Muscle layer of duodenum (tissue), 2 donors: Measurements from ENCODE around the gene APAF1.

Source experiments
- H3K27ac ChIP-seq: one replicate; pipeline ENCODE4 v1.7.0; 2013; ENCODE audit warnings: mild to moderate bottlenecking, low read length
- H3K27me3 ChIP-seq: one replicate; pipeline ENCODE4 v1.7.0; 2013; ENCODE audit warnings: low read depth, mild to moderate bottlenecking, control low read depth, low read length
- H3K36me3 ChIP-seq, 2 donors: one replicate each; pipeline ENCODE4 v1.7.0; 2013; ENCODE audit warnings: low read length in 2 of 2, control low read depth in 1 of 2, mild to moderate bottlenecking in 1 of 2; ENCODE audit not compliant: insufficient read depth in 2 of 2, control insufficient read depth in 1 of 2
- H3K4me1 ChIP-seq, 2 donors: one replicate each; pipeline ENCODE4 v1.7.0; 2013; ENCODE audit warnings: low read length in 2 of 2, mild to moderate bottlenecking in 2 of 2, control low read depth in 1 of 2, moderate library complexity in 1 of 2; ENCODE audit not compliant: insufficient read depth in 2 of 2, control insufficient read depth in 1 of 2
- H3K4me3 ChIP-seq, 2 donors: one replicate each; pipeline ENCODE4 v1.7.0; 2013; ENCODE audit warnings: low read length in 2 of 2, low read depth in 1 of 2, mild to moderate bottlenecking in 1 of 2
- H3K9me3 ChIP-seq, 2 donors: one replicate each; pipeline ENCODE4 v1.7.0; 2013; ENCODE audit warnings: low read length in 2 of 2, control low read depth in 1 of 2, mild to moderate bottlenecking in 1 of 2; ENCODE audit not compliant: control insufficient read depth in 1 of 2
- donor health status: healthy.

Gene APAF1

DNA sequence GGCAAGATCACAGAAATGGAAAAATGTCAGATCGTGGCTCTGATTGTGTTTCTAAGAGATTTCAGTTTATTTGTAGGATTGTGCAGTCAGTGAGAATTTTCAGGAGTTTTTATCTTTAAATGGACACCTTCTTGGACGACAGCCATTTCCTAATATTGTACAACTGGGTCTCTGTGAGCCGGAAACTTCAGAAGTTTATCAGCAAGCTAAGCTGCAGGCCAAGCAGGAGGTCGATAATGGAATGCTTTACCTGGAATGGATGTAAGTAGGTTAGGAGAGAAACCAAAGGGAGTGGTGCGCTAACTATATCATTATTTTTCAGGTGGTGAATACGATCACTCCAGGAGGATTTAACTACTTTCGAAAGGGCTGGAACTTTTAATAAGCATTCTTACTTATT is 26.4 kb downstream of the APAF1 start:
- Histone ChIP-seq H3K4me3 (no peak overlapping the region), H3K4me1 (no peaks in the 10 kb centered on the region), H3K27ac (no peak overlapping the region), H3K9me3 (no peaks in the 10 kb centered on the region), H3K36me3 (peaks cover 19 to 21% of the 10 kb centered on the region in 2 donors), H3K27me3 (no peaks in the 10 kb centered on the region)

DNA sequence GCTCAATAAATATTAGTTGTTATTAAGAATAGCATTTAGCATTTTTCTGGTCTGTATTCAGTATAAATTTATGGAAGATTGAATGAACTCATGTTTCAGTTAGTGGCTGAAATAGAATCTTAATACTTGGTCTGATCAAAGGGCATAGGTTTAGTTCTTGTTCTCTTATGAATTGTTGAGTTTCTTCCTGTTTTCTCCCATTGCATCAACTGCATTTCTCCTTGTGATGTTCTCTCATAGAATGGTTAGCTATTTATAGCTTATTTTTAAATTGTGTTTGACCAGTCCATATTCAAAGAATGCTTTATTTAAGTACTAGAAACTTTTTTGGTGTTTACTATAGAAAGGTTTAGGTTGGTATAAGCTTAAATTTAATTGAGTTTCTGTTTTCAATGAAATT is 29.8 kb downstream of the APAF1 start:
- peaks cover 23 to 32% of the 10 kb centered on the region in 2 donors for H3K36me3 ChIP-seq
- H3K4me3 ChIP-seq: no peak overlapping the region
- H3K27ac ChIP-seq: no peak overlapping the region
- H3K4me1 ChIP-seq: no peaks in the 10 kb centered on the region
- H3K9me3 ChIP-seq: no peaks in the 10 kb centered on the region
- H3K27me3 ChIP-seq: no peaks in the 10 kb centered on the region

DNA sequence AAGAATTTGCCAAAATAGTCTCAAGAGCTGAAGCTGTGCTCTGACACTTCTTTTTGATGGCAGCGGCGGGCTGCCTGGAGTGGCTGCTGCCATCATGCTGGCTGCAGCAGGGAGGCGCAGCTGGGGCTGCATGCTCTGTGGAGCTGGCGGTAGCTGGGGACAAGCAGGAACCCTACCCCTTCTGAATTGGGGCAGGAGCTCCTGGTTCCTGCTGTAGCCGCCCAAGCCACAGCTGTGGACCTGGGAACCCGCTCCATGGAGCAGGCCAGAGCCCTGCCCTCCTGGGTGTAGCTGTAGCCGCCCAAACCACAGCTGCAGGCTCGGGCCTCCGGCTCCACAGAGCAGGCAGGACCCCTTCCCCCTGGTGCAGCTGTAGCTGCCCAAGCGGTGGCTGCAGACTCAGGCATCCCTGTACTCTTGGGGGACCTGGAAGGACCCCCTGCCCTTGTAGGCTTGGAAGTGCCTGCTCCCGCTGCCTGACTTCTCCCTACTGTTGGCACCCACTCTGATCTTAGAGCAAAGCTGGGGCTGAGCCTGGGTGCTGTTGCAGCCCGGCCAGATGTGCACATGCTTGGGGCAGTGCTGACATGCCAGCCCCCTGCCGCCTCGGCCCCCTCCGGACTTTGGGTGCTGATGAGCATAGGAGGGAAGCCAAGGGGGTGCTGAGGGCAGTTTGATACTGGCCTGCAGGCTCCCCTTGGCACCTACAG is 33.3 kb downstream of the APAF1 start:
- Histone ChIP-seq H3K4me3 (no peak overlapping the region), H3K9me3 (no peaks in the 10 kb centered on the region), H3K4me1 (no peaks in the 10 kb centered on the region), H3K36me3 (peaks cover 41 to 63% of the 10 kb centered on the region in 2 donors), H3K27ac (no peak overlapping the region), H3K27me3 (no peaks in the 10 kb centered on the region)

DNA sequence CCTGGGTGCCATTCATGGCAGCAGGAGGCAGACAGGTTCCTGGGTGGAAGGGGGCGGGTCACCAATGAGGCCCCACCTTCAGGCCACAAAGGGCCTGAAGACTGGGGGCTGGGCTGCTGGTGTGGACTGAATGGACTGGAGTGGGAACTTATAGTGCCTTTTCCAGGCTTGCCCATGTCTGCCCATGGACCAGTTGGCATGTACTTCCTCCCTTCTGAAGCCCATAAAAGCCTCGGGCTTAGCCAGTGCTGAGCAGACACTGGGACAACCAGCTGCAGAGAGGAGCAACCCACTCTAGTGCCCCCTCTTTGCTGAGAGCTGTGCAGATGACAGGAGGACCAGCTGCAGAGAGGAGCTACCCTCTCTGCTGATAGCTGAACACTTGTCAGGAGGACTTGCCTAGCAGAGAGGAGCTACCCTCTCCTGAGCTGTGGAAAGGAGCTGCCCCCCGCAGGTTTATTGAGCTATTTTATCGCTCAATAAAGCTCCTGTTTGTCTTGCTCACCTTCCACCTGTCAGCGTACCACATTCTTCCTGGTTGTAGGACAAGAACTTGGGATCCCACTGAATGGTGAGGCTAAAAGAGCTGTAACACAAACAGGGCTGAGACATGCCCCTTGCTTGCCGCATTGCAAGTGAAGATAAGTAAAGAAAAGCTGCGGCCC is 34.0 kb downstream of the APAF1 start:
- Histone ChIP-seq H3K36me3 (peaks cover 46 to 67% of the 10 kb centered on the region in 2 donors), H3K4me3 (no peak overlapping the region), H3K9me3 (no peaks in the 10 kb centered on the region), H3K27me3 (no peaks in the 10 kb centered on the region), H3K4me1 (no peaks in the 10 kb centered on the region), H3K27ac (no peak overlapping the region)

DNA sequence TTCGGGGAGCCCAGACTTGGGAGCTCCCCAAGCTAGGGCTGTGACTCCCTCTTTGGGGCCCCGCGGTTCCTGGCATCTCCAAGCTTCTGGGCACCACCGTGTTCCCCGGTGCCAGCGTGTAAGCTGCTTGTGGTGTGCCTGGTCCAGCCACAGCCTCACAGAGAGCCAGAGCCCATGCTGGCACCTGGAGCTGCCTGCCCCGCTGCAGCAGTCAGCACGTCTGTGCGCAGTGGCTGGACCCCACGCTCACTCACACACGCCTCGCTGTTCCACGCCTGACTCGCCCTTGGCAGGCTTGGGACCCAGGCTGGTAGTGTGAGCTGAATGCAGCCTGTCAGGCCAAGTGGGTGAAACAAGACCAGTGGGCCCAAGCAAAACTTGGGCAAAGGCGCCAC is 34.5 kb downstream of the APAF1 start:
- Histone ChIP-seq H3K27ac (no peak overlapping the region), H3K4me3 (no peak overlapping the region), H3K36me3 (peaks cover 43 to 64% of the 10 kb centered on the region in 2 donors), H3K4me1 (no peaks in the 10 kb centered on the region), H3K27me3 (no peaks in the 10 kb centered on the region), H3K9me3 (no peaks in the 10 kb centered on the region)

DNA sequence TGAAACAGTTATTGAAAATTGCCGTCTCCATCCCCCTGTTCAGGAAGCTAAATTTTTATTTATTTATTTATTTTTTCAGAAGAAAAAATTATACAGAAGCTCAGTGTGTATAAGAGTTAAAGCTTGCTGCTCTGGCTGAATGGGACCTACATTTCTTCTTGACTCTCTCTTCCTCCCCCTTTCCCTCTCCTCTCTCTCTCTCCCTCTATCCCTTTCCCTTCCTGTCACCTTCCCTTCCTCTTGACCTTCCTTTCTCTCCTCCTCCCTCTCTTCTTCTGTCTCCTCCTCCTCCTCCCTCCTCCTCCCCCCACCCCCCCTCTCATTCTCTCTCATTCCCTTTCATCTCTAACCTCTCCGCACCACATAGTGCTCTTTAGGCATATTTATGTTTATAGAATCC is 39.1 kb downstream of the APAF1 start:
- Histone ChIP-seq H3K4me1 (no peaks in the 10 kb centered on the region), H3K27ac (no peak overlapping the region), H3K4me3 (no peak overlapping the region), H3K9me3 (no peaks in the 10 kb centered on the region), H3K27me3 (no peaks in the 10 kb centered on the region), H3K36me3 (peaks cover 35 to 67% of the 10 kb centered on the region in 2 donors)

DNA sequence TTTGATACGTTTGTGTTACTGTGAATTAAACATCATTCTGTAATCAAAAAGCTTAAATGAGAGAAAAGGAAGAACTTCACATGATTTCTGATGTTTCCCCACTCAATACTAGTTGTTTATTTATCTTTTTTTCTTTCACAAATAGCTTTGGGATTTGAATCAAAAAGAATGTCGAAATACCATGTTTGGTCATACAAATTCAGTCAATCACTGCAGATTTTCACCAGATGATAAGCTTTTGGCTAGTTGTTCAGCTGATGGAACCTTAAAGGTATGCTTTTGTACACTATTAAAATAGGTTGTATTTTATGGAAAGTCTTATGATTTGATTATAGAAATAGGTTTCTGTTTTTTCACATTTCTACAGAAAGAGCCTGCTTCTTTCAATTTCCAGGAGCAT is 41.5 kb downstream of the APAF1 start:
- Histone ChIP-seq H3K4me1 (no peaks in the 10 kb centered on the region), H3K36me3 (peaks cover 25 to 59% of the 10 kb centered on the region in 2 donors), H3K9me3 (no peaks in the 10 kb centered on the region), H3K27ac (no peak overlapping the region), H3K4me3 (no peak overlapping the region), H3K27me3 (no peaks in the 10 kb centered on the region)

DNA sequence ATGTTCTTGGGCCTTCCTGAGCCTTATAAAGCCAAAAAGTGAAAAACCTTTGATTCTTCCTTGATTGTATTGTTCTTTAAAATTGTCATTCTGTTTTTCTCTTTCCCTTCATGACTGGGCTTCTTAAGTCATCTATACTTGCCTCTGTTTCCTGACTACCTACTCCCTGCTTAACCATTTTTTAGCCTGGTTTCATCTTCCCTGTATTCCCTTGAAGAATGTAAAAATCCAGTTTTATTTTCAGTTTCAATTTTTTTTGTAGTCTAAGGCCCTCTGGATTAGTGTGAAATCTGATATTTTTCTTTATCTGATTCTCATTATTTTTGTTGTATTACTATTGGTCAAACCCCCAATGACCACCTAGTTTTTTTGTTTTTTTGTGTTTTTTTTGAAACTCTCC is 46.3 kb downstream of the APAF1 start:
- Histone ChIP-seq H3K4me1 (no peaks in the 10 kb centered on the region), H3K36me3 (peaks cover 10 to 37% of the 10 kb centered on the region in 2 donors), H3K9me3 (no peaks in the 10 kb centered on the region), H3K4me3 (no peak overlapping the region), H3K27ac (peak overlapping the region; percentile 31), H3K27me3 (no peaks in the 10 kb centered on the region)

DNA sequence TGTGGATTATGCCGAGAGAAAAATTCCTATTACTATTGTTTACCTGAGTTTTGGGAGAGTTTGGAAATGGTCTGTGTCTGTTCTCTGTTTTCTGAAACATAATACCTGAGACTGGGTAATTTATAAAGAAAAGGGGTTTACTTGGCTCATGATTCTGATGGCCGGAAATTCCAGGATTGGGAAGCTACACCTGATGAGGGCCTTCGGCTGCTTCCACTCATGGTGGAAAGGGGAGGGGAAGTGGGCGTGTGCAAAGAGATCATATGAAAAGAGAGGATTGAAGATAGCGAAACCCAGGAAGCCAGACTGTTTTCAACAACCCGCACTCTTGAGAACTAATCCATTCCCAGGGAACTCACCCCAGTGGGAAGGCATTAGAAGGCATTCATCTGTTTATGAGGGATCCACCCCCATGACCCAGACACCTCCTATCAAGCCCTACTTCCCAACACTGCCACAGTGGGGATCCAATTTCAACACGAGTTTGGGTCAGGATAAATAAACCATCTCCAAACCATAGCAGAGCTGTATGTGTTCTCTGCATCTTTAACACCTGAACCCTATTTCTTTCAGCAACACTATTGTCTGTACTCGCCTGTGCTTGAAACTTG is 51.1 kb downstream of the APAF1 start:
- Histone ChIP-seq H3K9me3 (no peaks in the 10 kb centered on the region), H3K27ac (no peak overlapping the region), H3K27me3 (no peaks in the 10 kb centered on the region), H3K4me3 (no peak overlapping the region), H3K4me1 (peaks cover 3 to 11% of the 10 kb centered on the region in 2 donors), H3K36me3 (peaks cover 9 to 13% of the 10 kb centered on the region in 2 donors)

DNA sequence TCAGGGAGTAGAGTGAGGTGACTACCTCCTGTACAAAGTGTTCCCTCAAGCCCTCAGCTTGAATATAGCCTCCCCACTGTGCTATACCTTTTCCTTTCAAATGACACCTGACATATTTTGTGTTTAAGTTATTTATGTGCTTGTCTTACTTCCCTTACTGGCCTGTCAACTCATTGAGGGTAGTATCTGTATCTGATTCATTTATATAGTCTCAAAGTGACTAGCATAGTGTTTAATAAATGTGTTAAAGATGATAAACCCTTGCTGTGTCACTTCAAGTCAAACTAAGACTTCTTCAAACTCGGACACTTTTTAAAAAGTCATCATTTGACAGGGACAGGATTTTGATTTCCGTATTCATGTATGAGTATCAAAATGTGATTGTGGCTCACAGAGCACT is 52.1 kb downstream of the APAF1 start:
- Histone ChIP-seq H3K4me1 (peaks cover 3 to 11% of the 10 kb centered on the region in 2 donors), H3K9me3 (no peaks in the 10 kb centered on the region), H3K36me3 (peaks cover 6 to 13% of the 10 kb centered on the region in 2 donors), H3K4me3 (no peak overlapping the region), H3K27me3 (no peaks in the 10 kb centered on the region), H3K27ac (no peak overlapping the region)

DNA sequence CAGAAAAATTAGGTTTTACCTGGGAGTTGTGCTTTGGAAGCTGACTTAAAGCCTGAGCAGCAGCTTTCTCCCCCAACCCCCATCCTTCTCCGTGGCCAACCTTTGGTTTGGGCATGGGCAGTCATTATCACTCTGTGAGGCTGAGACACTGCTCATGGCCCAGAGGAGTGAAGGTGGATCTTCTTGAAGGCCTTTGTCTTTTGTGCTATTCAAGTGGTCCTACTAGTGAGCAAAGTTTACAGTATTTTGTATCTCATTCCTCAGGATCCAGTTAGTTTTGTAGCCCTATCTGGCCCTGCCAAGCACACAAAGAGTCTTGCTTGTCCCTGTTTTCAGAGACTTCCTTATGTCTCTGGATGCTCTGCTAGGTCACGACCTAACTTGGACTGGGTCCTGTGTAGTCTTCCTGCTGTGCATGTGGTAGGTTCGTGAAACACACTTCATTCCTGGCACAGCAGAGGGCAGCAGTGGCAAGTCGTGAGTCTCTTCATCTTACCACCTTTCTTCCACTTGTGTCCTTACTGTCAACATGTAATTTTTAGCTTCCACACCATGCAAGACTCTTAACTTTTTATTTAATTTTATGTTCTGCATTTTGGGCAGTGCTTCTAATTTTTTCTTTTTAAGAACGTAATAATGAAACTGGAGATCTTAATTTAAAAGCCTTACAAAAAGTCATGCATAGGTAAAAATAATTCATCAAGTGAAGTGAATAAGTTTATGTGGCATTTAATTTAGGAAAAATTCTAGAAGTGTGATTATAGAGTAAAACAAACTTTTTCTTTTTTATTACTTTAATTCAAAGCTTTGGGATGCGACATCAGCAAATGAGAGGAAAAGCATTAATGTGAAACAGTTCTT is 53.7 kb downstream of the APAF1 start:
- peaks cover 3 to 11% of the 10 kb centered on the region in 2 donors for H3K4me1 ChIP-seq
- no peak overlapping the region for H3K4me3 ChIP-seq
- no peak overlapping the region for H3K27ac ChIP-seq
- no peaks in the 10 kb centered on the region for H3K9me3 ChIP-seq
- H3K36me3 ChIP-seq: peaks cover 6 to 19% of the 10 kb centered on the region in 2 donors
- no peaks in the 10 kb centered on the region for H3K27me3 ChIP-seq
